GM21825 (cell line): Measurements from ENCODE around the gene TMEM221.
A peak's percentile ranks its signal among the peaks of the same experiment; 100 is the strongest.

ENCODE experiments used
- ATAC-seq: cut with Tn5 transposase; IDR thresholded peaks from one replicate; pipeline ENCODE4 v1.9.1; 2021; ENCODE audit warnings: mild to moderate bottlenecking, moderate library complexity; ENCODE audit not compliant: unreplicated experiment

Gene TMEM221

DNA sequence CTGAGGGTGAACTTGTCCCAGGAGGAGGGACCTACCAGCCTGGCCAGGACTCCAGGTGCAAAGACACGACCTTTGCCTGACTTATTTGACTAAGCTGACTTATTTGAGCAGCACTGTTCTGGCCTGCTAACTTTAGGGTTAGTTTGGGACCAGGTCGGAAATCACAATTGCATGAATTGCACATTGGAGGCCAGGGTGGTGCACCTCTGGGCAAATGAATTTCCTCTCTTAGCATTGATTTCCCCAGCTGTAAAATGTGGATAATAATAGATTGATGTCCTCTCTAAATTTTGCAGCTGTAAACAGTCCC lies 41.6 kb downstream of the TMEM221 start:
- ATAC-seq, result no peak

DNA sequence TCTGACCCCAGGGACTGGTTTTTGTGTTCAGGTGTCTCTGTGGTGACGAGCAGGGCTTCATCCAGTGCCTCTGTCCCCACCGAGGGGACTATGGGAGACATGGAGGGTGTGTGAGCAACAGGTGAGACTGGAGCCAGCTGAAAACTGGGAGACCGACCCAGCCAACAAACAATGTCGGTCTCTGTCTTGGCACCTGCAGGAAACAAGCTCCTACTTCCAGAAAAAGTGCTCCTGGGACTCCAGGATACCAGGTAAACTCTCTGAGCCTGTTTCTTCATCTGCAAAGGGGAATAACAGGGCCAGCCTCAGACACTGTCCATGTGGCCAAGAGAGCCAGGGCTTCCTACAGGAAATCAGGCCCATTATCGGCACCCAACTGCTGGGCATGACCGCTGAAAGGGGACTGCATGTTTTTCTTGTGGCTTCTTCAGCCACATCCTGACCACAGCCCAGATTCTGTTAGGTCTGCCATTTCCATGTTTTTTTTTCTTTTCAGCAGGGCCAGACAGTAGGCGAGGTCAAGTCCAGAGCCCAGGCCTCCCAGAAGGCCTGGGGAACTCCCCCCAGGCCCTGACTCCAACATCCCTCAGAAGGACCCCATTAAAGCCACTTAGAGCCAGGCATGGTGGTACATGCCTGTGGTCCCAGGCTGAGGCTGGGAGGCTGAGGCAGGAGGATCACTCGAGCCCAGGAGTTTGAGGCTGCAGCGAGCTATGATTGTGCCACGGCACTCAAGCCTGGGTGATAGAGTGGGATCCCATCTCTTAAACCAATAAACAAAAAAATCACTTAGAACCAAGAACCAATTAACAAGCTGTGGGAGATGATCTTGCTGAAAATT lies 42.2 kb downstream of the TMEM221 start:
- ATAC-seq, result peak; percentile 14

DNA sequence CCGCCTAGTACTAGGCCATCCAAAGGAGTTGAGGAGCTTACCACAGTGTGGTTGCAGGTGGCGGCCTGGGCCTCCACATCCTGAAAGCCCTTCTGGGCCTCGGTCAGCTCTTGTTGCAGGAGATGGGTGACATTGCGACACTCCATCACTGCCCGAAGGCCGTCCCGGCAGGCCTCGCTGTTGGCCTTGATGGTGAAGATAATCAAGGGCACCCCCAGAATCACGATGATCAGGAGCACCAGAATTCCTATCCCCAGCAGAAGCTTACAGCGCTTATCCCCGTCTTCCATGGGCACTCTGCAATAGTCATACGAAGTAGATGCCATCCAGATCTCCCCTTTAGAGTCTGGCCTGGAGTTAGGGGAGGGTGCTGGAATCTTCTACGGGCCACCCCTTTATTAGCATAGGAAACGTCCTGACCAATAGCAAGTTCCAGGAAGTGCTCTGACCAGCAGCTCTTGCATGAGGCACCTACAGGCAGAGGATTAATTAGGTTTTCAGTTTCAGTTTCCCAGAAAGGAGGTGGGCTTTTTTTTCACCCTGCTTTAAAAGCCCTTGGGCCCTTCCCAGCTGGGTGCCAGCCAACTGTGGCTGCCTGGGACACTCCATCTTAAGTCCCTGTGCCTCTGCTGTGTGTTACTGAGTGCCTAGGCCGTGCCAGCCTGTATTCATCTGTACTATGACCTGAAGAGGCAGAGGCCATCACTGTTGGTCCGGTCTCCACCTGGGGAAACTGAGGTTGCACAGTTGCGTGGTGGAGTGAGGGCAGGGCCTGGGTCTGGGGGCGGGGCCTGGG lies 43.0 kb downstream of the TMEM221 start, which contains the start of gene BST2:
TSS of gene BST2 (minus strand) at position 381 of the 796 bp plus-strand sequence. CDS start at position 326, 55 bp downstream.
- peak; percentile 56 for ATAC-seq

DNA sequence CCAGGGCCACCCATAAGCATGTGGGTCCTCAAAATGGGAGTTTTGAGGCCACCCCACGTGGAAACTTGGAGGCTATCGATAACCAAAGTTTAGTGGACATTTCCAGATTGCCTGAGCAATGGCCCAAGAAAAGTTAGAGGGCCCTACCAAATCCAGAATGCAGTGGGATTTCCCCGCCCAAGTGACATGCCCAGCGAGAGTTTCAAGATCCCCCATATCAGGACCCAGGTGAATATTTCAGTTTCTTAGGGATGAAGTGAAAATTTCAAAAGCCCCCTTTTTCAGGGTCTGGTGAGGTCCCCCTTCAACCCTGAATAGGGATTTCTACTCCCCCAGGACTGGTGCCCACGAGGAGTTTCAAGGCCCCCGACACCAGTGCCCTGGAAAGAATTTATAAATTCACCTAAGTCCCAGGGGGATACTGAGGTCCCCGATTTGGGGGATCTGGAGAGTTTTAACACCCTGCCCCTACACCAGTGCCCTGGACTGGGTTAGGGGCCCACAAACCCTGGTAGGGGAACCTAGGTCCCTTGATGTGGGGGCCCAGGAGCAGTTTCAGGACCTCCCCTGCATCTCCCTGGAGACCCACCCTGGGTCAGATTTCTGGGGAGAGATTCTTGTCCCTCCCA lies 43.7 kb downstream of the TMEM221 start:
- ATAC-seq, result no peak

DNA sequence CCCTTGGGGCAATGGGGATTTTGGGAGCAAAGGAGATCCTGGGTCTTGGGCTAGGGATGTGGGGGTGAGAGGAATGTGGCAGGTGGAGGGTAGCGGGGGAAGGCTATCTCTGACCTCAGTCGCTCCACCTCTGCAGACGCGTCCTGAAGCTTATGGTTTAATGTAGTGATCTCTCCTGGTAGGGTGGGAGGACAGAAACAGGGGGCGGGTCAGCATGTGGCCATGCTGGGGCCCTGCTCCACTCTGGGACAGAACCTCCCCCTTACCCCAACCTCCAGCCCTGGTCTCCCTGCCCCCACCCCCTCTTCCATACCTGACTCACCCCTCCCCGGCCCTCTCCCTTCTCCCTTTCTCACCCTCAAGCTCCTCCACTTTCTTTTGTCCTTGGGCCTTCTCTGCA lies 44.5 kb downstream of the TMEM221 start:
- no peak for ATAC-seq

DNA sequence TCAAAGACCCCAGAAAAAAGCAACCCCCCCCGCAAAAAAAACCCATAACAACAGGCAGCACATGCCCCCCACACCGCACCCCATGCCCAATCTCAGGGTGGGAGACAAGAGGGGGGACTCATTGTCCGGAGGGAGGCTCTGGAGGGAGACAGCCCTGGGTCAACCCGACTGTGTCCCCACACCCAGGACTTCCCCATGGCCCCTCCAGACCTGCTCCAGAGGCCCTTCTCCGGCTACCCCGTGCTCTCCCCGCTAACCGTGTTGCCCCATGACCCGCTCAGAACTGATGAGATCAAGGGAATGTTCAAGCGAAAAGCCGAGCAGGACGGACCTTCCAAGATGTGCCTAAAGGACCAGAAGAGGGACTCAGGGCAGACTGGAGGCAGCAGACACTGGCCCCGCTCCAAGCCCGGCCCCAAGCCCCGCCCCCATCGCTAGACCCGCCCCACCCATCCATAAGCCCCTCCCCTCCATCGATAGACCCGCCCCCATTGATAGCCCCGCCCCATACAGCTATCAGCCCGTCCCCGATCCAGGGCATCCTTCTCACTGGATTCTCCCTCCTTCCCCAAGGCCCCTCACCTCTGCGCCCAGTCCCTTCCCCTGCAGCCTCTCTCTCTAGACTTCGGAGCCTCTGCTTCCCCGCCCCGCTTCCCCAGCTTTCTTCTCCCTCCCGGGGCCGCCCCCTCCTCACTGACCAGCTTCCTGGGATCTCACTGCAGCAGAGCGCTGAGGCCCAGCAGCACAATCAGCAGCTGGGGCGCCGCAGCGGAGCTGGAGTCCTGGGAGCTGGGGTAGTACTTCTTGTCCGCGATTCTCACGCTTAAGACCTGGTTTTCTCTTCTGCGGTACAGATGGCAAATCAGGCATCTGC lies 45.2 kb downstream of the TMEM221 start:
- ATAC-seq, result no peak

DNA sequence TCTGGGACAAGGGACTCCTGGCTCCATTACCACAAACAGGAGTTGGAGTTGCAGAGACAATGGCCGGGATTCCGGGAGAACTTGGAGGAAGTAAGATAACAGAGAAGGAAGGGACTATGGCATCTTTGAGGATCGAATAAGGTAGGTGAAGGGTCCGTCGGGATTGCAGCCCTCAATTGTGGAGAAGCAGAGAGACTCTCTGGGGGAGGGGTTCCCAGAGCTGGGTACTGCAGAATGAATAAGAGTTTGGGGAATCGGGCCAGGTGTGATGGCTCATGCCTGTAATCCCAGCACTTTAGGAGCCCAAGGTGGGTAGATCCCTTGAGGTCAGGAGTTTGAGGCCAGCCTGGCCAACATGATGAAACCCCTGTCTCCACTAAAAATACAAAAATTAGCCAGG lies 46.8 kb downstream of the TMEM221 start:
- no peak for ATAC-seq

DNA sequence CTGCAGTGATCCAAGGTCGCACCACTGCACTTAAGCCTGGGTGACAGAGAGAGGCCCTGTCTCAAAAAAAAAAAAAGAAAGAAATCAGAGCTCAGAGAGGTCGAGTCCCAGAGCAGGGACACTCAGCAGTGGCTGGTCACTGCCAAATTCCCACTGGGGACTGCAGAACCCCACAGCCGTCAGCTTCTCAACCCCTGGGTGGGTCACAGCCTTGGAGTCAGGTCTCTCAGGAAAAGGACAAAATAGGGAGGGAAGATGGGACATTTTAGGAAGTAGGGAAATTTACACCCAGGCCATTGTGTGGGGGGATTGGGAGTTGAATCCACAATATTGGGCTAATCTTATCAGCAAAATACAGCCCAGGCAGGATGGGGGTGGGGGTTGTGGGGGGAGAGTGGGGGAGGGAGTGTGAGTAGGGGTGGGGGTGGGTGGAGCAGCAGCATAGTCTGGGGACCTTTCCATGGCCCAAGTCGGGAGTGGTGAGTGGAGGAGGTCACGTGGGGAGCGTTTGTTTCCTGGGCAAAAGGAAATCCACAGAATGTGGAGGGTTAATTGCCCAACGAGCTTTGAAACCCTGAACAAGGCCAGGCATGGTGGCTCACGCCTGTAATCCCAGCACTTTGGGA lies 49.5 kb downstream of the TMEM221 start:
- ATAC-seq, result no peak

DNA sequence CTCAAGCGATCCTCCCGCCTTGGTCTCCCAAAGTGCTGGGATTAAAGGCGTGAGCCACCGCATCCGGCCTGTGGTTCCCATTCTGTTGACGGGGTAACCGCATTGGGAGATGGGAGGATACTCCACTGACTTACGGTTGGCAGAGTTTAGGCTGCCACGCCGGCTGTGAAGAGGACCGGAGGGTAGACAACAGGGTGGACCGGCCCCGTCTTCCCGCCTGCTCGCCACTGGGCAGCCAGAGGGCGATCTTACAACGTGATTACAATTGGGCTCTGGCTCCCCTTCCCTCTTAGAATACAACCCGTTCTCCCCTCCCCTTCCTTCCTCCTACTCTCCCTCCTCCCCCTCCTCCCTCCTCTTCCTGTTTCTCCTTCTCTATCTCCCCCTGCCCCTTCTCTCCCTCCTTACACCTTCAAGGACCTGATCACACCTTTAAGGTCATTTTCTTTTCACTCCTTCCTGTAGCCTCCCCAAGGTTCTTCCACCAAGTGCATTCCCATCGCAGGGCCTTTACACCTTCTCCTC lies 53.5 kb downstream of the TMEM221 start:
- ATAC-seq, result no peak

DNA sequence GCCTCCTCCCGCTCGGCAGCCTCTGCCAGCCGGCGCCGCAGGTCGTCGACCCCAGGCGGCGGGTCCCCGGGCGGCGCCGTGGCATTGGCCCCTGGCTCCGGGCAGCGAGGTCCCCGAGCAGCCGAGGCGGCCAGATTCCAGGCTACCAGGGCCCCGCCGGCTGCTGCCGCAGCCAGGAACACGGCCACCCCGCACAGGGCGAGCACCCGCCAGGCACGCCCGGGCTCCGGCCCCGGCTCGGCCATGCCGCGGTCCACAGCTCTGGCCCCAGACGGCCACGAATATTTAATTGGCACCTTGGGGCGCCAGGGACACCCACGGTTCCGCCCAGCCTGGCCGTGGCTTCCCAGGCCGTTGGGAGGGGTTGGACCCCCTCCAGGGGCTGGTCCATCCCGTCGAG lies 54.6 kb downstream of the TMEM221 start, which contains the start of gene CCDC194:
TSS of gene CCDC194 (minus strand) at position 283 of the 400 bp plus-strand sequence. CDS start at position 245, 38 bp downstream.
- no peak for ATAC-seq

DNA sequence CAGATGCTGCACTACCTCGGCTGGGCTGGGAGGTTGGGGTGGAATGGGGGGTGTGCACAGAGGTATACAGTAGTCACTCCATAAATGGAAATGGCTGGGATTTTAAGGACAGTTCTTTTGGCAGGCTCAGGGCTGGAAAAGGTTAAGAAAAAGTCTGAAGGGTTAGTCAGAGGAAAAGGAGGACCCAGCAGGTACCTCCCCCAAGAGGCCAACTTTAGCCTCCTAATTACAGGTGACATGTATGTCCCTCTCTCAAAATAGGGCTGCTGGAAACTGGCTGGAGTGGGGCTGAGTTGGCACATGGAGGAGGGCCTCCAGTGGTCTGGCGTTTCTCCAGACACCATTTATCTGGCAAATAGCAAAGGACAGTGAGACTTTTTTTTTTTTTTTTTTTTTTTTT lies 55.5 kb downstream of the TMEM221 start:
- no peak for ATAC-seq

DNA sequence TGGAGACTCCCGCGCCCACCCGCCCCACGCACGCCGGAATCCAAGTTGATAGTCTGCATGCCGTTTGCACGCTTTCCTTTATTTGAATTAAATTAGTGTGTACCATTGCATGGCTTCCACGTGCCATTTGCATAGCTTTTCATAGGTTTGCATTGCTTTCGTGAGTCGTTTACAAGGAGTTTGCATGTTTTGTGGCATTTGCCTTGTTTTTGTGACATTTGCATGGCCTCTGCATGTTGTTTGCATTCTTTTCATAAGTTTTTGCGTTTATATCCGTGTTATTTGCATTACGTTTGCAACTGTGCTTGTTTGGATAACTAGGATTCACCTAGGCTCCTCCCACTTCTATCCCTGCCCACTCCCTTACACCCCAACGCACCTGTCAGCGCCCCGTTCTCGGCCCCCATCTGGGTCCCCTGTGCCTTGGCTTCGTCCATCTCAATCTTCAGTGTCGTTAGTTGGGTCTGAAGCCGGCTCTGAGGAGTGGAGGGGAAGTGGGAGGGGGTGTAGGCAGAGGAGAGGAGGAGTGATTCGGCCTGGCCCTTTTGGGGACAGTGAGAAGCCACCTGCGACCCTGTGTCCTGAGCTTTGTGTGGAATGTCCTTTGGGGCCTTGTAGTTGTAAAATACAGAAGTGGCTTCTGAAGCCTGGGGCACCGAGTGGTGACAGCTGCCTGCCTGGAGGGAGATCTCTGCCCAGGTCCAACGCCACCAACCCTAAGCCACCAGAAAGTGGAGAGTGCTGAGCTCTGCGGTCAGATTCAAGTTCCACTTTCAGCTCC lies 56.9 kb downstream of the TMEM221 start:
- ATAC-seq, result no peak

DNA sequence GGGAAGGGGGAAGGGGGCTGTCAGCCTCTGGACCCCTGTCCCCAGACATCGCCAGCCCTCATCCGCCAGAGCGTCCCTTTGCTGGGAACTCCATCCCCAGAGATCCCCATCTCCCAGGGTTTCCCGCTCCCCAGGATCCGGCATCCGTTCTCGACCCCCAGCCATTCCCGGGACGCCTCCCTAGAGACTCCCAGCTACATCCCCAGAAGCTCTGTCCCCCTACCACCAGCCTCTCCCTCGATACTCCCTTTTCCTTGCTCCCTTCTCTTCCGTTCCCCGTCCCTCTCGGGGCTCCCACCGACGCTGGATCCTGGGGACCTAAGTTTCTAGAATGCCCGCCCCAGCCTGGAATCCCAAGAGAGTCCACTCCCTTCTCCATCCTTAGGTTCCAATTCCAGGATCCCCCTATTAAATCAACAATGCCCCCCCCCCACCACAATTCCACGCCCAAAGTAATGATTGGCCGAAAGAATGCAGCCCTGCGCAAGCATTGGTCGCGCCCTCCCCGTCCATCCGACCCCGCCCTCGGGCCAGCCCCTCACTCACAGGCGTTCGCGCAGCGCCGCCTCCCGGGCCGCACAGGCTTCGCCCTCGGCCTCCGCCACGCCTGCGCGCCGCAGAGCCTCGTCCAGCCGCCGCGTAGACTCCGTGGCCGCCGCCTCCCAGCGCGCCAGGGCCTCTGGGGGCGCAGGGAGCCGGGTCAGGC lies 57.6 kb downstream of the TMEM221 start:
- peak; percentile 88 for ATAC-seq

DNA sequence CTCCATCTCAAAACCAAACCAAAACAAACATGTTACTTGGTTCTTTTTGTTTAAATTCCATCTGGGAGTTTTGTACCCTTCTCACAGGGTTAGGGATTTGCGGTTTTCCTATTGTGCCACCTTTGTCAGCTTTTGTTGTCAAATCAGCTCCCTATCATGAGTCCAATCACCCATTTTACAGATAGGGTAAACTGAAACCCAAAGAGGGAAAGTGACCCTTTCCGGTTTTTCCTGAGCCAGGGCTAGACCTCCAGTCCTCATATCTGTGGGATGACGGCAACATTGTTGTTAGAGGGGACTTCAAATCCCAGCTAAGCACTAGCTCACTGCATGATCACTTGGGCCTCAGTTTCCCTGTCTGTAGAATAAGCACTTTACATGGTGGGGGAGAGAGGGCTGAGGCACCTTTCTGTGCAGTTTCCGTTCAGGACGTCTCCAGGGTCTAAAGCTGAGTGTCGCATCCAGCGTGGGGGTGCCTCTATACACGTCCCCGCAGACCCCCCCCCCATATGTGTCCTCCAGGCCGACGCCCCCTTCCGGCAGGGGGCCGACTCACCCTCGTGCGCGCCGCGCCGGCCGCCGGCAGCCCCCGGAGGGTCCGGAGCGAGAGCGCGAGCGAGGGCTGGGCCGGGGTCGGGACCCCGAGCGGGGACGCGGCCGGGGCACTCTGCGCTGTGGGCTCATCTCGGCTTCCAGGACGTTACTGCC lies 58.4 kb downstream of the TMEM221 start:
- ATAC-seq, result no peak

DNA sequence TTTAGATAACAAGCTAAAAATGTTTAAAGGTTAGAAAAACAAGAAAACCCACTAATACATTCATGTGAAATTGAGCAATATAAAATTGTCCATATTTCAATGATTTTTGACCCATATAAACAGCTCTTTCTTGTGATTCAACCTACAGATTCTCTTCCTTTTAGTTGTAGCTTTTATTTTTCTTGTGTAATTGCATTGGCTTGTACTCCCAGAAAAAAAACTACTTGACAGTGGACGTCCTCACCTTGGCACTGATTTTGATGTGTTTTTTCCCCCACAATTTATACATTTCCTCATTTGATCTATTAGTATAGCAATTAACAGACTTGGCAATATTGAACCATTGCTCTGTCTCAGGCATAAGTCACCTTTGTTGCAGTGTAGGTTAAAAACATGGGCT lies 59.2 kb downstream of the TMEM221 start:
- ATAC-seq, result no peak

DNA sequence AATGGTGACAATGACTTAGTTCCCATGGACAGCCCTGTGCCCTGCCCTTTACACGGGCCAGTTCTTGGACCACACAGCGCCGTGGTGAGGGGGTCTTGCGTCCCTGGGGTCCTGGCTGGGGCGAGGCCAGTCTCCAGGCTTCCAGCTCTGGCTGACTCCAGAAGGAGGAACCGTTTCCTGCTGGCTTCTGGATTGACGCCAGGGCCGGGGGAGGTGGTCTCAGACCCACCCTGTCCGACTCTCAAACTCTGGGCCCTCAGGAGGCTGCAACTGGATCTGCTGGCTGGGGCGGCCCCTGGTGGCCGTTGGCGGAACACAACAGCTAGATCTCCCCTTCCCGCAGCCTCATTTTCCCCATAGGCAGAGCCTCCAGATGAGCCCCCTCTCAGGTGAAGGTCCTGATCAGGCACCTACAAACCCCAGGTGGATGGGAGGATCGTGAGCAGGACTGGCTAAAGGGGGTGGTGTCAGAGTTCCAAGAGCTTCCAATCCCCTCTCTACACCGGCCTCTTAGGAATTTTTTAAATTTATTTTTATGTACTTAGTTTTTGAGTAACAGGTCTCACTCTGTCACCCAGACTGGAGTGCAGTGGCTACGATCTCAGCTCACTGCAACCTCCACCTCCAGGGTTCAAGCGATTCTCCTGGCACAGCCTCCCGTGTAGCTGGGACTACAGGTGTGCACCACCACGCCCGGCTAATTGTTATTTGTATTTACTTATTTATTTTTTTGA lies 62.4 kb downstream of the TMEM221 start:
- no peak for ATAC-seq
